Measurements from ENCODE around the gene PLEKHG3.

The PLEKHG3 gene

DNA sequence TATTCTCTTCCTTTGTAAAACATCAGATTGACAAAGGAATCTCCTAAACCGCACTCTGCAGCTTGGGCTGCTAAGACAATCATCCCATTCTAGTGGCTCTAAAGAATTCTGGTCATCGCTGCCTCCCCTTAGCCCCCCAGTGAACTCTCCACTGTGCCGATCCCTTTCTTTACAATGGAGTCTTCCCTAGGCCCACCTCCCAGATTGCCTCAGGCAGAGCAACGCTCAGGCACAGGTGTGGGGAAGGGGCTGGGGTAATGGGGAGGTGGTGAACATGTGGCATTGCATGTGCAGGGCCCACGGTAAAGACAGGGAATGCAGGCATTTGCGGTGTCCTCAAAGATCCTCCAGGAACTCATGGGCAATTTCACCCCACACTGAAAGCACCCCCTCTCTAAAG lies 86.3 kb downstream of the PLEKHG3 start:
- DNase-seq: no peak

DNA sequence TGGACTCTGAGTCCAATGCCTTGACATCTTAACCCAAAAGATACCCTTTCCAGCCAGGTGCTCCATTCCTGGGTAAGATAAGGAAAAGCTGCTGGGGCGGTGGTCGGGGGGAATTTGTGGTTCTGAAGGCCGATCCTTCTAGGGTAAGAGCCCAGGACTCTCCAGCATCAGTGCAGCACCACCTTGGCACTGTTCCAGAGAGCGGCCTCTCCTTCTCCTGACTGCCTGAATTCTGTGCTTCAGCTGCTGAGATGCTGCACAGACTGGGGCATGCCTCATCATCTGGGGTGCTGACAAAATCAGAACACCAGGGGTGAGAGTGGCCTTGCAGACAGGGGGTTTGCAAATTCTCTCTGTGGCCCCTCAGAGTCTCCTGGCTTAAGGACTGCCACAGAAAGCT lies 88.0 kb downstream of the PLEKHG3 start:
- no peak for DNase-seq

DNA sequence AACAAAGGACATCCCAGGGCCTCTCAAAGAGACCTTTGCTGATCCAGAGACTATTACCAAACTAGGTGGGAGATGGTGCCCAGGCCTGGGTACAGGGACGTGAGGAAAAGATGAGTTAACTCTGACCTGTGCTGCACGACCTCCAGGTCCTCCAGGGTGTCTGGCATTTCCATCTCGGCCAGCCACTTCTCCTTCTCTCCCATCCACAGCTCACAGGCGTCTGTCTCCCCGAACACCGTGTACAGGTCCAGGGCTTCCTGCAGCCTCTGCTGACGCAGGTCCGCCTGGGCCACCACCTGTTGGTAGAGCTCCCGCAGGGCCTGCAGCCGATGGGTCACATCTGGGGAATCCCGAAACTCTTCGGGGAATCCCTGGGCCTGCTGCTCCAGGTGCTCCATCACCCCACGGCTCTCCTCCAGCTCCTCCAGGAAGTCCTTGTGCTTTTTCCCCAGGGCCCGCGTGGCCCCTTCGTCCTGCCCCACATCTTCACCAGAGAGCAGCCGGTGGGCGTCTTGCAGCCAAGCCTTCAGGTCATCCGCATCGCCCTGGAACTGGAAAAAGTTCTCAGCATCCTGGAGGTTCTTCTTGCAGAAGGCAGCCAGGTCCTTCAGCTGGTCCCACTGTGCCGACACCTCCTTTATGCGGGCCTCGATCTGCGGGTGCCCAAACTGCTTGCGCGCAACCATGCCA lies 88.8 kb downstream of the PLEKHG3 start:
- DNase-seq: no peak

- DNase-seq: no peak
These were observed 91.0 kb downstream of the PLEKHG3 start for GRCh38 chr14:64795211-64795610.

GRCh38 chr14:64795921-64796320 lies 91.7 kb downstream of the PLEKHG3 start:
- DNase-seq: no peak

DNA sequence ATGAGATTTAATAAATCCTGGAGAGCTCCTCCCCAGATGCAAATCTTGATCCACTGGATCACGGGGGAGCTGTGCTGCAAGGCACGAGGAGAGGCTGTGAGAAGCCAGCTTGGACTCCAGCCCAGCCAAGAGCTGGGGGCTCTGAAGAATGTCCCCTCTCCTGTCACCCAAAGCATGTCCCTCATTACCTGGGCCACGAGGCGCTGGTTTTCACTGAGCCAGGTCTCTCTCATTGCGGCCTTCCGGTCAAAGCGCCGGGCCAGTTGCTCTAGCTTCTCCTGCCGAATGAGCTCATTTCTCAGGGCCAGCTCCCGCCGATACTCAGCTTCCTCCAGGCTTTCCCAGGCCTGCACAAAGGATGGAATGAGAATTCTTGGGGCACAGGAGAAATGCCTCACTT lies 92.1 kb downstream of the PLEKHG3 start:
- no peak for DNase-seq

DNA sequence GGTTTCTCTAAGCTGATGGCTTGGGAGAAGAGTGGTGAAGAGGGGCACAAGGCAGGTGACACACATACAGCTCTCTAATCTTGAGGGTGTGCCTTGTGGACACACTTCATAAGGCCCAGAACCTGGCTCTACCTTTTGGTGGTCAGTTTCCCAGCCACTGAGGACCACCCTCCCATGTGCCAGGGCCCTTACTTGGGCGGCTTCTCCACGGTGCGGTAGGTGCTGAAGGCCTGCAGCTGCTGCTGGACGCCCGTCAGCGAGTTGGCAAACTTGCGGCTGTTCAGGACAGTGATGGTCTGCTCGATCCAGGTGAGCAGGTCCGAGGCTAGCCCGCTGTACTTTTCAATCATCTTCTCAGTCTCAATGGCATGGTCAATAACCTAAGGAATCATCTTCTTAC lies 95.3 kb downstream of the PLEKHG3 start:
- no peak for DNase-seq

All from NCI-H1092 (cell line).